ENCODE measurements around the gene AK3.
"Not testable (repeated sequence)": the region's sequence is repeated elsewhere in the genome, so short reads cannot be mapped to it uniquely, and the experiment has no call there.

GRCh38 chr9:4754530-4754929, 13.5 kb upstream of the AK3 start:
- not testable (repeated sequence) for TF ChIP-seq CTCF (optimal IDR thresholded peaks at IDR 0.05 in 1 of 3, IDR thresholded peaks at IDR 0.05 in 1 of 3, conservative IDR thresholded peaks at IDR 0.05 in 1 of 3; ENCODE audit: extremely low read depth in 1 of 3, insufficient read depth in 2 of 3, low read length in 3 of 3); EZH2 (IDR thresholded peaks at IDR 0.05; ENCODE audit: low read length)
